Measurements from ENCODE around the gene PTPRT. TPM values are rescaled to one million over a fixed set of nuclear protein-coding genes. Genes with fewer than 3 reads are reported as not detected.

The PTPRT gene
- total and polyA plus RNA-seq, 10 of the 15 experiments (the other 5 are each of a cell fraction or from before 2014, with no cell fraction given) = not detected

GRCh38 chr20:42754706-42755105, 435.0 kb downstream of the PTPRT start:
- no peak overlapping the region for H3K9ac ChIP-seq (ENCODE audit: control insufficient read depth, insufficient read depth, low read length)
- TF ChIP-seq USF2 (IDR thresholded peaks at IDR 0.05; ENCODE audit: borderline replicate concordance, low read depth, low read length) = no peak
- TF ChIP-seq STAT3 (IDR thresholded peaks at IDR 0.05; ENCODE audit: low read depth, low read length) = no peak
- no peak for TF ChIP-seq LARP7 (IDR thresholded peaks at IDR 0.05)
- no peak for TF ChIP-seq SIX5 (IDR thresholded peaks at IDR 0.05; ENCODE audit: low read depth, low read length, severe bottlenecking)
- TF ChIP-seq, protein P1, sequence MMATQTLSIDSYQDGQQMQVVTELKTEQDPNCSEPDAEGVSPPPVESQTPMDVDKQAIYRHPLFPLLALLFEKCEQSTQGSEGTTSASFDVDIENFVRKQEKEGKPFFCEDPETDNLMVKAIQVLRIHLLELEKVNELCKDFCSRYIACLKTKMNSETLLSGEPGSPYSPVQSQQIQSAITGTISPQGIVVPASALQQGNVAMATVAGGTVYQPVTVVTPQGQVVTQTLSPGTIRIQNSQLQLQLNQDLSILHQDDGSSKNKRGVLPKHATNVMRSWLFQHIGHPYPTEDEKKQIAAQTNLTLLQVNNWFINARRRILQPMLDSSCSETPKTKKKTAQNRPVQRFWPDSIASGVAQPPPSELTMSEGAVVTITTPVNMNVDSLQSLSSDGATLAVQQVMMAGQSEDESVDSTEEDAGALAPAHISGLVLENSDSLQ (IDR thresholded peaks at IDR 0.05) = no peak
- TF ChIP-seq PAX8 (IDR thresholded peaks at IDR 0.05) = no peak
- TF ChIP-seq, protein P2, sequence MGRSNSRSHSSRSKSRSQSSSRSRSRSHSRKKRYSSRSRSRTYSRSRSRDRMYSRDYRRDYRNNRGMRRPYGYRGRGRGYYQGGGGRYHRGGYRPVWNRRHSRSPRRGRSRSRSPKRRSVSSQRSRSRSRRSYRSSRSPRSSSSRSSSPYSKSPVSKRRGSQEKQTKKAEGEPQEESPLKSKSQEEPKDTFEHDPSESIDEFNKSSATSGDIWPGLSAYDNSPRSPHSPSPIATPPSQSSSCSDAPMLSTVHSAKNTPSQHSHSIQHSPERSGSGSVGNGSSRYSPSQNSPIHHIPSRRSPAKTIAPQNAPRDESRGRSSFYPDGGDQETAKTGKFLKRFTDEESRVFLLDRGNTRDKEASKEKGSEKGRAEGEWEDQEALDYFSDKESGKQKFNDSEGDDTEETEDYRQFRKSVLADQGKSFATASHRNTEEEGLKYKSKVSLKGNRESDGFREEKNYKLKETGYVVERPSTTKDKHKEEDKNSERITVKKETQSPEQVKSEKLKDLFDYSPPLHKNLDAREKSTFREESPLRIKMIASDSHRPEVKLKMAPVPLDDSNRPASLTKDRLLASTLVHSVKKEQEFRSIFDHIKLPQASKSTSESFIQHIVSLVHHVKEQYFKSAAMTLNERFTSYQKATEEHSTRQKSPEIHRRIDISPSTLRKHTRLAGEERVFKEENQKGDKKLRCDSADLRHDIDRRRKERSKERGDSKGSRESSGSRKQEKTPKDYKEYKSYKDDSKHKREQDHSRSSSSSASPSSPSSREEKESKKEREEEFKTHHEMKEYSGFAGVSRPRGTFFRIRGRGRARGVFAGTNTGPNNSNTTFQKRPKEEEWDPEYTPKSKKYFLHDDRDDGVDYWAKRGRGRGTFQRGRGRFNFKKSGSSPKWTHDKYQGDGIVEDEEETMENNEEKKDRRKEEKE (IDR thresholded peaks at IDR 0.05) = no peak
- TF ChIP-seq TCF3 (IDR thresholded peaks at IDR 0.05; ENCODE audit: borderline replicate concordance, insufficient read depth, low read depth, low read length) = no peak
- TF ChIP-seq MEF2B (IDR thresholded peaks at IDR 0.05; ENCODE audit: partially characterized antibody, poor library complexity, severe bottlenecking) = no peak
- TF ChIP-seq SMC3 (IDR thresholded peaks at IDR 0.05; ENCODE audit: borderline replicate concordance, low read length) = no peak
- no peak for TF ChIP-seq RB1 (IDR thresholded peaks at IDR 0.05; ENCODE audit: borderline replicate concordance)
- TF ChIP-seq, protein P3, sequence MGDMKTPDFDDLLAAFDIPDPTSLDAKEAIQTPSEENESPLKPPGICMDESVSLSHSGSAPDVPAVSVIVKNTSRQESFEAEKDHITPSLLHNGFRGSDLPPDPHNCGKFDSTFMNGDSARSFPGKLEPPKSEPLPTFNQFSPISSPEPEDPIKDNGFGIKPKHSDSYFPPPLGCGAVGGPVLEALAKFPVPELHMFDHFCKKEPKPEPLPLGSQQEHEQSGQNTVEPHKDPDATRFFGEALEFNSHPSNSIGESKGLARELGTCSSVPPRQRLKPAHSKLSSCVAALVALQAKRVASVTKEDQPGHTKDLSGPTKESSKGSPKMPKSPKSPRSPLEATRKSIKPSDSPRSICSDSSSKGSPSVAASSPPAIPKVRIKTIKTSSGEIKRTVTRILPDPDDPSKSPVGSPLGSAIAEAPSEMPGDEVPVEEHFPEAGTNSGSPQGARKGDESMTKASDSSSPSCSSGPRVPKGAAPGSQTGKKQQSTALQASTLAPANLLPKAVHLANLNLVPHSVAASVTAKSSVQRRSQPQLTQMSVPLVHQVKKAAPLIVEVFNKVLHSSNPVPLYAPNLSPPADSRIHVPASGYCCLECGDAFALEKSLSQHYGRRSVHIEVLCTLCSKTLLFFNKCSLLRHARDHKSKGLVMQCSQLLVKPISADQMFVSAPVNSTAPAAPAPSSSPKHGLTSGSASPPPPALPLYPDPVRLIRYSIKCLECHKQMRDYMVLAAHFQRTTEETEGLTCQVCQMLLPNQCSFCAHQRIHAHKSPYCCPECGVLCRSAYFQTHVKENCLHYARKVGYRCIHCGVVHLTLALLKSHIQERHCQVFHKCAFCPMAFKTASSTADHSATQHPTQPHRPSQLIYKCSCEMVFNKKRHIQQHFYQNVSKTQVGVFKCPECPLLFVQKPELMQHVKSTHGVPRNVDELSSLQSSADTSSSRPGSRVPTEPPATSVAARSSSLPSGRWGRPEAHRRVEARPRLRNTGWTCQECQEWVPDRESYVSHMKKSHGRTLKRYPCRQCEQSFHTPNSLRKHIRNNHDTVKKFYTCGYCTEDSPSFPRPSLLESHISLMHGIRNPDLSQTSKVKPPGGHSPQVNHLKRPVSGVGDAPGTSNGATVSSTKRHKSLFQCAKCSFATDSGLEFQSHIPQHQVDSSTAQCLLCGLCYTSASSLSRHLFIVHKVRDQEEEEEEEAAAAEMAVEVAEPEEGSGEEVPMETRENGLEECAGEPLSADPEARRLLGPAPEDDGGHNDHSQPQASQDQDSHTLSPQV (IDR thresholded peaks at IDR 0.05) = no peak
- no peak for TF ChIP-seq TAF1 (IDR thresholded peaks at IDR 0.05; ENCODE audit: borderline replicate concordance, low read depth, low read length)
- no peak for TF ChIP-seq SIN3A (IDR thresholded peaks at IDR 0.05; ENCODE audit: low read depth, low read length)

More at GRCh38 chr20:42754706-42755105, 435.0 kb downstream of the PTPRT start:
- Histone ChIP-seq H3K27me3 (replicated peaks in 1 of 2; ENCODE audit: control insufficient read depth in 2 of 2, insufficient read depth in 2 of 2, low read length in 1 of 2) (no peaks in the 10 kb centered on the region), H4K20me1 (ENCODE audit: control insufficient read depth, insufficient read depth) (no peaks in the 10 kb centered on the region), H3K4me3 (no peak overlapping the region), H2AFZ (ENCODE audit: control insufficient read depth, low read depth, low read length) (no peak overlapping the region), H3K79me2 (ENCODE audit: control insufficient read depth, insufficient read depth, low read length) (no peaks in the 10 kb centered on the region), H3K36me3 (ENCODE audit: control insufficient read depth in 2 of 2, insufficient read depth in 2 of 2, low read length in 1 of 2) (no peaks in the 10 kb centered on the region), H3K4me2 (ENCODE audit: control insufficient read depth, insufficient read depth) (no peak overlapping the region), H3K27ac (ENCODE audit: control insufficient read depth, insufficient read depth) (no peak overlapping the region), H3K9me3 (replicated peaks; ENCODE audit: control insufficient read depth, insufficient read depth, low read length) (no peaks in the 10 kb centered on the region), H3K4me1 (ENCODE audit: control insufficient read depth, insufficient read depth, low read length) (no peaks in the 10 kb centered on the region)
- ChIA-PET SMC1A (ENCODE audit: uncharacterized antibody, unreplicated experiment) (no interaction called here), RAD21 (ENCODE audit: unreplicated experiment) (no interaction called here), POLR2A (no interaction called here), CTCF (no interaction called here)
- WGBS (ENCODE audit: insufficient coverage, insufficient replicate concordance, low lambda C conversion rate, missing lambda C conversion rate) = 46% methylated on average over 2 of the region's 2 CpGs
- in situ Hi-C loops (cut with MboI) (no loop called here), intact Hi-C loops (cut with micrococcal nuclease; ENCODE audit: unreplicated experiment) (no loop called here)
- ATAC-seq (no peak), DNase-seq (ENCODE audit: low read depth, low spot score) (no peak), FAIRE-seq (no peak)
- no TSS peak for BruUV-seq (replicated peaks)
